GM12872 (cell line): ENCODE measurements around the gene FREM3.

Source experiments
- TF ChIP-seq, protein P1 (sequence below): IDR thresholded peaks from 3 replicates; pipeline ENCODE4 v1.5.1; 2011; ENCODE audit warnings: low read depth, mild to moderate bottlenecking, low read length, moderate library complexity; ENCODE audit not compliant: insufficient read depth

Gene FREM3

DNA sequence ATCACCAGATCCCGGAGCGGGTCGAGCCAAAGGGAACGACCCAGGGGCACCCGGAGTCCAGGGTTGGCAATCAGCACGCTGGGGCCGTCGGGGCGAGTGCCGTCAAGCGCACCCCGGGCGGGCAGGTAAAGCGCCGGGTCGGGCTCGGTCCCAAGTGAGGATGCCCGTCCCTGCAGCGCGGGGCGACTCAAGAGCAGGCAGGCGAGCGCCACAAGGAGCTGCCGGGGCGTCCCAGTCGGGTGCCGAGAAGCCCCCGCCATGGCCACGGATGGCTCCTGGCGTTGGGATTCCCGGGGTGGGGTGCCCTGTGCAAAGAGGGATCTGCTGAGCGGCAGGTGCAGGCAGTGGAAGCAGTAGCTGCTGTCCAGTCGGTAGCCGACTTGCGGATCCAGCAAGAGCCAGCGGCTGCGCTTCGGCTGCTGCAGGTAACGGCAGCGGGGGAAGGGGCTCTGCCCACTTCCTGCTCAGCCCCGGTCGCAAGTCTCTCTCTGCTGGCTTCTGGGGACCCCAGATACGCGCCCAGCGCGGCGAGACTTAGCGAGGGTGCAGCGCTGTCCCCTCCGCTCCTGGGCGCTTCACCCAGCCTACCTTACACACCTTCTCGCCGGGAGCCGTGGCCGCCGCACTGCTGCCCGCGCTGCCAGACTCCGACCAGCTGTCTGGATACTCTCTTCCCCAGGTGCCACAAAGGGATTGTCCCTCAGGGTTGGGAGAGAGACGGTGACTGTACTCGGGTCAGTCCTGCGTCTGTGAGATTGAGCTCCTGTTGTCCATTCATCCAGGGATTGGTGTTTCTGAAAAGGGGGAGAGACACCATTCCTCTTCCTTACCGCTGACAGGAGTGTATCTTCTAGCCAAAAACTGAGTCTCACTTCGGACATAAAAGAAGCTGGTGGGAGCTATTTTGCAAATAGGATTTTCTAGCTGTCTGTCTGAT is at the start of gene FREM3:
FREM3 (minus strand) TSS at position 260 of the 937 bp plus-strand sequence; CDS start at position 260, 0 bp downstream.
- TF ChIP-seq, protein P1, sequence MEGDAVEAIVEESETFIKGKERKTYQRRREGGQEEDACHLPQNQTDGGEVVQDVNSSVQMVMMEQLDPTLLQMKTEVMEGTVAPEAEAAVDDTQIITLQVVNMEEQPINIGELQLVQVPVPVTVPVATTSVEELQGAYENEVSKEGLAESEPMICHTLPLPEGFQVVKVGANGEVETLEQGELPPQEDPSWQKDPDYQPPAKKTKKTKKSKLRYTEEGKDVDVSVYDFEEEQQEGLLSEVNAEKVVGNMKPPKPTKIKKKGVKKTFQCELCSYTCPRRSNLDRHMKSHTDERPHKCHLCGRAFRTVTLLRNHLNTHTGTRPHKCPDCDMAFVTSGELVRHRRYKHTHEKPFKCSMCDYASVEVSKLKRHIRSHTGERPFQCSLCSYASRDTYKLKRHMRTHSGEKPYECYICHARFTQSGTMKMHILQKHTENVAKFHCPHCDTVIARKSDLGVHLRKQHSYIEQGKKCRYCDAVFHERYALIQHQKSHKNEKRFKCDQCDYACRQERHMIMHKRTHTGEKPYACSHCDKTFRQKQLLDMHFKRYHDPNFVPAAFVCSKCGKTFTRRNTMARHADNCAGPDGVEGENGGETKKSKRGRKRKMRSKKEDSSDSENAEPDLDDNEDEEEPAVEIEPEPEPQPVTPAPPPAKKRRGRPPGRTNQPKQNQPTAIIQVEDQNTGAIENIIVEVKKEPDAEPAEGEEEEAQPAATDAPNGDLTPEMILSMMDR, result no peak

DNA sequence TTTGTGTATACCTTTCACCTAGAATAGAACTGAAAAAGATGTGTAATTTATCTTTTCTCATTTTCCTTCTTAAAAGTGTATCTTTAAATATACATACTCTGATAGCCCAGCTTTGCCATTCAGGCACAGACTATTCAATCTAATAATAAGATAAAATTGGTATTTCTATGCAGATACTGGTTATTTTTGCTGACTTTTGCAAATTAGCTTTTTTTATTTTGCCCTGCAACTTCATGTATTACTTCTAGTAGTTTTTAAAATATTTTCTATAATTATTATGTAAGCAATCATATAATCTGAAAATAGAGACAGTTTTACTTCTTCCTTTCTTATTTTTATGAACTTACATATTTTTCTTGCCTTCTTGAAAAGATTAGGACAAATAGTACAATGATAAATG is 45.4 kb upstream of the FREM3 start:
- TF ChIP-seq, protein P1, result no peak

DNA sequence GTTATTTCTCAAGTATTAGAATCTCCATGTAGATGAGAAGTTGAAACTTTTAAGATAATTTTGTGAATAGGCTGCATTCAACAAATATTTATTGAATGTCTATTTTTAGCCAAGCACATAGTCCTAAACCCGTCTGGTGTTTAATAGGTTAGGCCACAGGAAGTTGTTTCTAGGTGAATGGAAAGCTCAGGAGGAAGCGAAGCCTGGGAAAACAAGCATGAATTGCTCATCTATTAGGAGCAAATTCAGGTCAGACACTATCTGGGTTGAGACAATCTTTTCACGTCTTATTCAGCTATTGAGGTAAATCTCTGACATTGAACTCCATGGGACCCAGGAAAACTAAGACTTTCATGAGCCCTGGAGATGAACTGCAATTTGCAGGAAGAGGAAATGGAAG is 43.1 kb upstream of the FREM3 start:
- TF ChIP-seq, protein P1, result no peak

DNA sequence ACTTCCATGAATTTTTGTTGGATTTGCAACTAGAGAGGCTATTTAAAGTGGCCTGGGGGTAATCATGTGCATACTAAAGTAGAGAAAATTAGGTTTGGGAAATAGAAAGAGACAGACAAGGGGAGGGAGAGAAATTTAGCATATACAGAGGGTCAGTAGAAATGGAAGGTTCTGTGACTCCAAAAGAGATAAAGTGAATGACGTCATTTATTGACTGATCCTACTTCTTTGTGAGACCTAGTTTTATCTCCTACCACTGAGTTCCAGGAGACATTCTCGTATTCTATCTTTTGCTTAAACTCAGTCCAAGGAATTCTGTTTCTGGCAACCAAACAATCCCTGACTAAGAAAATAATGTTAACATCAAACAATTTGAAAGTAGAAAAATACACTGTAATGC is 42.4 kb upstream of the FREM3 start:
- TF ChIP-seq, protein P1, result no peak

DNA sequence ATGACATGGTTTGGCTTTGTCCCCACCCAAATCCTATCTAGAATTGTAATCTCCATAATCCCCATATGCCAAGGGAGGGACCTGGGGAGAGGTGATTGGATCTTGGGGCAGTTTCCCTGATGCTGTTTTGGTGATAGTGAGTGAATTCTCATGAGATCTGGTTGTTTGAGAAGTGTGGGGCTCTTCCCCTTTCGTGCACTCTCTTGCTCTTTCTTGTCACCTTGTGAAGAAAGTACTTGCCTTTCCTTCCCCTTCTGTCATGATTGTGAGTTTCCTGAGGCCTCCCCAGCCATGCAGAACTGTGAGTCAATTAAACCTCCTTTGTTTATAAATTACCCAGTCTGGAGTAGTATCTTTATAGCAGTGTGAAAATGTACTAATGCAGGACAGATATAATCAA is 36.4 kb upstream of the FREM3 start:
- TF ChIP-seq, protein P1, result no peak

DNA sequence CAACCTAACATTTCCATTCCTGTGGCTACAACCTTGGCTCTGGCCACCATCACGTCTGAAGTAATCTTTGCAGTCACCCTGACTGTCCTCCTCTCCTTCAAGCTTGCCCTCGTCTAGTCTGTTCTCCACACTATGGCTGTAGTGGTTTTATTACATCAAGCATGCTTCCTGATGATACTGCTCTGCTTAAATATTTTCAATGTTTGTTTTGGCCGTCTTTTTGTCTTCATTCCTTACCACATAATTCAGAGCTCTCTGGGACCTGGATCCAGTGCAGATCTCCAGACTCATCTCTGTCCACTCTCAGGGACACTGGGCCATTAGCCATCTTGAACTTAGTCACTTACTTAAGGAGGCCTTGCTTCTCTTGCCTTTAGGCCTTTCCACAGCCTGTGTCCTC is 27.7 kb upstream of the FREM3 start:
- TF ChIP-seq, protein P1, result no peak

DNA sequence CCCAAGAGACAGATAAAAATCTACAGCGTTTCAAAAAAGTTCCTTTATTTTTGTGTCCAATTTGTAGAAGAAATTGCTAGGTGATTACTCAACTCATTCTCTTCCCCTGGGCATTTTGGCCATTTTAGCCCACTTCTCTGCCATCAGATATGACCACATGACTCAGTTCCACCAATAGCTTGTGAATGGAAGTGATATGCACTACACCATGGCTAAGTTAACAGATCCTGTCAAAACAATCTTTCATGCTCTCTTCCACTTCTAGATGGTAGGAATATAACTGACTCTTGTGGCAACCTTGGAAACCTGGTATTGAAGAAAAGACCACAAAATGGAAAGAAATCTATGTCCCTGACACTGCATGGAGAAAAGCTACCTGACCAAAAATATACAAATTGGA is 26.2 kb upstream of the FREM3 start:
- TF ChIP-seq, protein P1, result no peak
